HEK293 (cell line): Measurements from ENCODE around the gene PPP1R3E.

ENCODE experiments used
- CTCF ChIA-PET: fragments of 350-600 bp; formaldehyde crosslinking; extraction: SDS; loops from one replicate; lab custom pipeline; 2021; ENCODE audit warnings: antibody characterized with exemption; lab: Yijun Ruan, JAX
- POLR2A ChIA-PET: fragments of 300-600 bp; formaldehyde crosslinking; extraction: SDS; loops from one replicate; lab custom pipeline; 2020; ENCODE audit warnings: antibody characterized with exemption, inconsistent platforms; lab: Yijun Ruan, JAX
- H3K27ac ChIP-seq: fragments of 200-500 bp; sonication (Bioruptor generic); 2 replicates; pipeline ENCODE4 v1.5.1; 2014; ENCODE audit warnings: low read depth, low read length, control low read depth, inconsistent platforms; ENCODE audit errors: extremely low read depth
- H3K36me3 ChIP-seq, 2 experiments: fragments of 200-500 bp in 1 of 2; sonication (Bioruptor generic) in 1 of 2; 1 replicate in 1 of 2; 2 replicates in 1 of 2; pipeline ENCODE4 v1.5.1; 2014 to 2017; ENCODE audit warnings: inconsistent platforms in 2 of 2, low read length in 2 of 2; ENCODE audit not compliant: control insufficient read depth in 2 of 2, insufficient read depth in 1 of 2
- H3K4me1 ChIP-seq: fragments of 200-500 bp; sonication (Bioruptor generic); 2 replicates; pipeline ENCODE4 v1.5.1; 2014; ENCODE audit warnings: mild to moderate bottlenecking, low read length, inconsistent platforms; ENCODE audit not compliant: control insufficient read depth, insufficient read depth
- H3K4me3 ChIP-seq: 2 replicates; pipeline ENCODE4 v1.5.1; 2011; ENCODE audit warnings: low read depth, mild to moderate bottlenecking, control low read depth, low read length, moderate library complexity
- H3K9me3 ChIP-seq: fragments of 200-500 bp; sonication (Bioruptor generic); 2 replicates; pipeline ENCODE4 v1.5.1; 2014; ENCODE audit warnings: low read depth, low read length, inconsistent platforms; ENCODE audit not compliant: control insufficient read depth, insufficient read depth
- AEBP2 ChIP-seq: fragments of 450-650 bp; formaldehyde crosslinking; IDR thresholded peaks from 2 replicates; pipeline ENCODE4 v1.5.1; 2016; ENCODE audit warnings: missing biosample characterization, missing genetic modification characterization, borderline replicate concordance
- CTCF ChIP-seq: fragments of 450-650 bp; formaldehyde crosslinking; IDR thresholded peaks from 2 replicates; pipeline ENCODE4 v1.5.1; 2016; ENCODE audit warnings: missing biosample characterization, missing genetic modification characterization
- EGR2 ChIP-seq: fragments of 450-650 bp; formaldehyde crosslinking; IDR thresholded peaks from 2 replicates; pipeline ENCODE4 v1.5.1; 2016; ENCODE audit warnings: low read depth, missing biosample characterization, missing genetic modification characterization
- FEZF1 ChIP-seq: fragments of 450-650 bp; formaldehyde crosslinking; IDR thresholded peaks from 2 replicates; pipeline ENCODE4 v1.5.1; 2016; ENCODE audit warnings: missing biosample characterization, missing genetic modification characterization
- PRDM10 ChIP-seq: fragments of 450-650 bp; formaldehyde crosslinking; IDR thresholded peaks from 2 replicates; pipeline ENCODE4 v1.5.1; 2016; ENCODE audit warnings: missing biosample characterization, missing genetic modification characterization
- SCRT1 ChIP-seq: fragments of 450-650 bp; formaldehyde crosslinking; IDR thresholded peaks from 2 replicates; pipeline ENCODE4 v1.5.1; 2016; ENCODE audit warnings: missing biosample characterization, missing genetic modification characterization, borderline replicate concordance
- SCRT2 ChIP-seq: fragments of 450-650 bp; formaldehyde crosslinking; IDR thresholded peaks from 2 replicates; pipeline ENCODE4 v1.5.1; 2016; ENCODE audit warnings: missing biosample characterization, missing genetic modification characterization
- ZBTB17 ChIP-seq: fragments of 450-650 bp; formaldehyde crosslinking; IDR thresholded peaks from 2 replicates; pipeline ENCODE4 v1.5.1; 2016; ENCODE audit warnings: missing biosample characterization, missing genetic modification characterization
- ZNF169 ChIP-seq: fragments of 450-650 bp; formaldehyde crosslinking; IDR thresholded peaks from 2 replicates; pipeline ENCODE4 v1.5.1; 2016; ENCODE audit warnings: missing biosample characterization, missing genetic modification characterization
- ZNF18 ChIP-seq: fragments of 450-650 bp; formaldehyde crosslinking; IDR thresholded peaks from 2 replicates; pipeline ENCODE4 v1.5.1; 2016; ENCODE audit warnings: missing biosample characterization, missing genetic modification characterization
- ZNF248 ChIP-seq: fragments of 450-650 bp; formaldehyde crosslinking; IDR thresholded peaks from 2 replicates; pipeline ENCODE4 v1.5.1; 2017; ENCODE audit warnings: missing biosample characterization, missing genetic modification characterization
- ZNF362 ChIP-seq: fragments of 450-650 bp; formaldehyde crosslinking; IDR thresholded peaks from 2 replicates; pipeline ENCODE4 v1.5.1; 2016; ENCODE audit warnings: missing biosample characterization, missing genetic modification characterization
- ZNF37A ChIP-seq: fragments of 450-650 bp; IDR thresholded peaks from 2 replicates; pipeline ENCODE4 v1.5.1; 2018; ENCODE audit warnings: missing biosample characterization, missing genetic modification characterization
- ZNF391 ChIP-seq: fragments of 450-650 bp; formaldehyde crosslinking; IDR thresholded peaks from 2 replicates; pipeline ENCODE4 v1.5.1; 2016; ENCODE audit warnings: low read depth, missing biosample characterization, missing genetic modification characterization, borderline replicate concordance
- ZNF488 ChIP-seq: fragments of 450-650 bp; formaldehyde crosslinking; IDR thresholded peaks from 2 replicates; pipeline ENCODE4 v1.5.1; 2016; ENCODE audit warnings: missing biosample characterization, missing genetic modification characterization
- ZNF544 ChIP-seq: fragments of 450-650 bp; formaldehyde crosslinking; IDR thresholded peaks from 2 replicates; pipeline ENCODE4 v1.5.0; 2017; ENCODE audit warnings: missing biosample characterization, missing genetic modification characterization
- ZNF555 ChIP-seq: fragments of 450-650 bp; formaldehyde crosslinking; conservative IDR thresholded peaks from 2 replicates; pipeline ENCODE4 v1.5.1; 2017; ENCODE audit warnings: missing biosample characterization, mild to moderate bottlenecking, missing genetic modification characterization, inconsistent platforms
- ZNF610 ChIP-seq: fragments of 450-650 bp; formaldehyde crosslinking; IDR thresholded peaks from 2 replicates; pipeline ENCODE4 v1.5.1; 2016; ENCODE audit warnings: missing biosample characterization, missing genetic modification characterization, borderline replicate concordance
- ZNF654 ChIP-seq: fragments of 450-650 bp; formaldehyde crosslinking; IDR thresholded peaks from 2 replicates; pipeline ENCODE4 v1.5.1; 2016; ENCODE audit warnings: low read depth, missing biosample characterization, missing genetic modification characterization
- ZNF670 ChIP-seq: fragments of 450-650 bp; formaldehyde crosslinking; IDR thresholded peaks from 2 replicates; pipeline ENCODE4 v1.5.1; 2016; ENCODE audit warnings: missing biosample characterization, missing genetic modification characterization, low read depth
- ZSCAN16 ChIP-seq: fragments of 450-650 bp; formaldehyde crosslinking; IDR thresholded peaks from 2 replicates; pipeline ENCODE4 v1.5.1; 2016; ENCODE audit warnings: missing biosample characterization, missing genetic modification characterization

PPP1R3E gene

GRCh38 chr14:23327947-23328744, 25.5 kb upstream of the PPP1R3E start:
- ChIA-PET POLR2A (interaction anchor here (0.6 to 2.7 kb wide), 2 partner anchors 21 to 27 kb away, joined by 3 to 12 read pairs; partner anchors contain the start of gene PPP1R3E), CTCF (interaction anchor here (0.7 to 5.1 kb wide), 12 partner anchors 13 to 230 kb away, joined by 3 to 61 read pairs (median 4); partner anchors contain the start of gene CMTM5)
- H3K4me3 ChIP-seq = no peak overlapping the region
- H3K27ac ChIP-seq = no peak overlapping the region
- peaks cover 4% of the 10 kb centered on the region; the same call in 1 of the 2 replicates for H3K4me1 ChIP-seq
- peak; percentile 98 for TF ChIP-seq SCRT2
- no peak for TF ChIP-seq EGR2
- peak; percentile 64 for TF ChIP-seq ZNF654 (tag by site-specific recombination)
- peak; percentile 83 for TF ChIP-seq SCRT1 (tag by site-specific recombination)
- TF ChIP-seq CTCF = peak; percentile 49
- TF ChIP-seq FEZF1 = no peak
- no peaks in the 10 kb centered on the region for H3K9me3 ChIP-seq
- peaks cover 21 to 25% of the 10 kb centered on the region in 2 experiments for H3K36me3 ChIP-seq

GRCh38 chr14:23326491-23327332, 24.1 kb upstream of the PPP1R3E start:
- no peak overlapping the region for H3K27ac ChIP-seq
- H3K9me3 ChIP-seq = no peaks in the 10 kb centered on the region
- peaks cover 25 to 37% of the 10 kb centered on the region in 2 experiments for H3K36me3 ChIP-seq
- CTCF ChIA-PET = interaction anchor here (0.6 to 5.1 kb wide), 23 partner anchors 11 to 258 kb away, joined by 3 to 61 read pairs (median 4); no protein-coding TSS in a partner anchor
- POLR2A ChIA-PET = interaction anchor here (0.9 to 2.7 kb wide), 6 partner anchors 20 to 212 kb away, joined by 3 to 12 read pairs (median 8); partner anchors contain the start of genes BCL2L2 and PPP1R3E
- peaks cover 8% of the 10 kb centered on the region; the same call in 1 of the 2 replicates for H3K4me1 ChIP-seq
- H3K4me3 ChIP-seq = no peak overlapping the region
- TF ChIP-seq ZNF610 = no peak
- TF ChIP-seq ZNF37A = no peak
- TF ChIP-seq ZNF248 (tag by site-specific recombination) = no peak
- TF ChIP-seq ZNF362 = no peak
- TF ChIP-seq PRDM10 (tag by site-specific recombination) = 0 out of 2 replicates have a peak, but pooled peaks have one; percentile 22
- TF ChIP-seq ZNF18 (tag by site-specific recombination) = peak; percentile 99
- TF ChIP-seq ZNF169 (tag by site-specific recombination) = no peak
- no peak for TF ChIP-seq ZNF555
- TF ChIP-seq ZNF670 = no peak
- no peak for TF ChIP-seq AEBP2 (tag by site-specific recombination)
- peak; percentile 31; the same call in 1 of the 2 replicates for TF ChIP-seq ZBTB17 (tag by site-specific recombination)
- TF ChIP-seq ZNF544 (tag by site-specific recombination) = no peak
- no peak for TF ChIP-seq ZNF391 (tag by site-specific recombination)
- no peak for TF ChIP-seq ZSCAN16 (tag by site-specific recombination)
- no peak for TF ChIP-seq ZNF488 (tag by site-specific recombination)
